H9 (cell line): ENCODE results near the gene UBAP1. TPM values are rescaled to one million over a fixed set of nuclear protein-coding genes. Genes with fewer than 3 reads are reported as not detected.
A peak's percentile ranks its signal among the peaks of the same experiment; 100 is the strongest.
"Not testable (repeated sequence)": the region's sequence is repeated elsewhere in the genome, so short reads cannot be mapped to it uniquely, and the experiment has no call there.

ENCODE experiments used
- DNase-seq: peaks from one replicate; pipeline ENCODE4 v3.0.0-alpha.2; 2017
- H2AFZ ChIP-seq: one replicate; pipeline ENCODE4 v1.6.1; 2013; ENCODE audit warnings: mild to moderate bottlenecking, low read length, control low read depth, moderate library complexity
- H2AK5ac ChIP-seq: 2 replicates; pipeline ENCODE4 v1.6.1; 2013; ENCODE audit warnings: low read length, control low read depth, mixed read lengths; ENCODE audit not compliant: insufficient read length
- H2BK120ac ChIP-seq: one replicate; pipeline ENCODE4 v1.6.1; 2013; ENCODE audit warnings: low read depth, mild to moderate bottlenecking, low read length, control low read depth, inconsistent platforms; ENCODE audit not compliant: poor library complexity, severe bottlenecking
- H2BK12ac ChIP-seq: 2 replicates; pipeline ENCODE4 v1.6.1; 2013; ENCODE audit warnings: low read length, control low read depth, mixed read lengths, low read depth; ENCODE audit not compliant: insufficient read length
- H2BK15ac ChIP-seq: 2 replicates; pipeline ENCODE4 v1.6.1; 2013; ENCODE audit warnings: low read depth, low read length, control low read depth
- H2BK20ac ChIP-seq: one replicate; pipeline ENCODE4 v1.6.1; 2013; ENCODE audit warnings: low read depth, mild to moderate bottlenecking, low read length, control low read depth, inconsistent platforms; ENCODE audit not compliant: poor library complexity, severe bottlenecking
- H2BK5ac ChIP-seq: 2 replicates; pipeline ENCODE4 v1.6.1; 2013; ENCODE audit warnings: low read length, control low read depth, mixed read lengths; ENCODE audit not compliant: insufficient read length
- H3K14ac ChIP-seq: 2 replicates; pipeline ENCODE4 v1.6.1; 2013; ENCODE audit warnings: low read length, control low read depth; ENCODE audit not compliant: insufficient read depth
- H3K18ac ChIP-seq: 2 replicates; pipeline ENCODE4 v1.6.1; 2013; ENCODE audit warnings: low read depth, mild to moderate bottlenecking, mixed read lengths, low read length, control low read depth; ENCODE audit not compliant: insufficient read length
- H3K23ac ChIP-seq: 2 replicates; pipeline ENCODE4 v1.6.1; 2013; ENCODE audit warnings: low read length, control low read depth, mixed read lengths, low read depth; ENCODE audit not compliant: insufficient read length
- H3K23me2 ChIP-seq: 2 replicates; pipeline ENCODE4 v1.6.1; 2013; ENCODE audit warnings: low read depth, mild to moderate bottlenecking, mixed read lengths, low read length, control low read depth; ENCODE audit not compliant: insufficient read length, poor library complexity, severe bottlenecking
- H3K27ac ChIP-seq: 2 replicates; pipeline ENCODE4 v1.5.1; 2013; ENCODE audit warnings: low read length, control low read depth, mixed read lengths, low read depth; ENCODE audit not compliant: insufficient read length
- H3K27me3 ChIP-seq: 2 replicates; pipeline ENCODE4 v1.6.1; 2013; ENCODE audit warnings: low read length, control low read depth, inconsistent platforms; ENCODE audit not compliant: insufficient read depth
- H3K4ac ChIP-seq: 2 replicates; pipeline ENCODE4 v1.6.1; 2013; ENCODE audit warnings: low read depth, mild to moderate bottlenecking, control low read depth, inconsistent platforms, low read length, moderate library complexity
- H3K4me1 ChIP-seq: 2 replicates; pipeline ENCODE4 v1.6.1; 2013; ENCODE audit warnings: low read length, control low read depth, inconsistent platforms; ENCODE audit not compliant: insufficient read depth
- H3K4me2 ChIP-seq: 2 replicates; pipeline ENCODE4 v1.6.1; 2013; ENCODE audit warnings: low read length, control low read depth, mixed read lengths; ENCODE audit not compliant: insufficient read length, insufficient read depth
- H3K56ac ChIP-seq: 2 replicates; pipeline ENCODE4 v1.6.1; 2013; ENCODE audit warnings: low read depth, mild to moderate bottlenecking, mixed read lengths, low read length, control low read depth; ENCODE audit not compliant: insufficient read length
- H3K79me1 ChIP-seq: 2 replicates; pipeline ENCODE4 v1.6.1; 2013; ENCODE audit warnings: low read depth, mild to moderate bottlenecking, moderate library complexity, low read length, control low read depth, inconsistent platforms; ENCODE audit not compliant: insufficient read depth, poor library complexity, severe bottlenecking
- H3K79me2 ChIP-seq: 2 replicates; pipeline ENCODE4 v1.6.1; 2013; ENCODE audit warnings: low read length, control low read depth, inconsistent platforms; ENCODE audit not compliant: insufficient read depth
- H3K9ac ChIP-seq: 2 replicates; pipeline ENCODE4 v1.6.1; 2013; ENCODE audit warnings: low read length, control low read depth, mixed read lengths; ENCODE audit not compliant: insufficient read length; ENCODE audit errors: extremely low read depth
- H3K9me3 ChIP-seq: one replicate; pipeline ENCODE4 v1.6.1; 2013; ENCODE audit warnings: low read depth, low read length, inconsistent platforms; ENCODE audit not compliant: control insufficient read depth
- H3T11ph ChIP-seq: one replicate; pipeline ENCODE4 v1.6.1; 2013; ENCODE audit warnings: mild to moderate bottlenecking, low read length, control low read depth, inconsistent platforms
- H4K20me1 ChIP-seq: one replicate; pipeline ENCODE4 v1.6.1; 2013; ENCODE audit not compliant: control insufficient read depth, insufficient read length, insufficient read depth
- H4K5ac ChIP-seq: 2 replicates; pipeline ENCODE4 v1.6.1; 2013; ENCODE audit warnings: low read depth, mild to moderate bottlenecking, mixed read lengths, low read length, control low read depth; ENCODE audit not compliant: insufficient read length
- H4K8ac ChIP-seq: replicated peaks from 2 replicates; pipeline ENCODE4 v1.6.1; 2013; ENCODE audit warnings: low read length, control low read depth, mixed read lengths, low read depth; ENCODE audit not compliant: insufficient read length
- H4K91ac ChIP-seq: 2 replicates; pipeline ENCODE4 v1.6.1; 2013; ENCODE audit warnings: low read depth, mild to moderate bottlenecking, moderate library complexity, mixed read lengths, low read length, control low read depth; ENCODE audit not compliant: insufficient read length
- H3K27ac Mint-ChIP-seq, 3 experiments: 2 replicates in 2 of 3; 3 replicates in 1 of 3; pipeline ENCODE4 v1.8.0; 2020 to 2021; ENCODE audit warnings: mixed read lengths in 3 of 3, mild to moderate bottlenecking in 1 of 3, moderate library complexity in 1 of 3
- H3K27me3 Mint-ChIP-seq: 2 replicates; pipeline ENCODE4 v1.8.0; 2021; ENCODE audit warnings: low read depth, mild to moderate bottlenecking, moderate library complexity, mixed read lengths
- H3K36me3 Mint-ChIP-seq, 3 experiments: 2 replicates in 2 of 3; 3 replicates in 1 of 3; pipeline ENCODE4 v1.8.0; 2020 to 2021; ENCODE audit warnings: low read depth in 3 of 3, mixed read lengths in 3 of 3; ENCODE audit not compliant: insufficient read depth in 1 of 3
- H3K4me1 Mint-ChIP-seq, 2 experiments: 2 replicates each; pipeline ENCODE4 v1.8.0; 2020; ENCODE audit warnings: mixed read lengths in 2 of 2
- H3K4me3 Mint-ChIP-seq, 2 experiments: 2 replicates in 1 of 2; 3 replicates in 1 of 2; pipeline ENCODE4 v1.8.0; 2020 to 2021; ENCODE audit warnings: mild to moderate bottlenecking in 2 of 2, mixed read lengths in 2 of 2, moderate library complexity in 1 of 2
- H3K9me3 Mint-ChIP-seq, 2 experiments: 2 replicates in 1 of 2; 3 replicates in 1 of 2; pipeline ENCODE4 v1.8.0; 2020; ENCODE audit warnings: mild to moderate bottlenecking in 2 of 2, mixed read lengths in 2 of 2, moderate library complexity in 1 of 2
- WGBS: extraction: QIAGEN DNeasy Blood & Tissue Kit; methylation state at CpG from one replicate; pipeline ENCODE4 v1.1.7; 2013; ENCODE audit warnings: missing lambda C conversion rate, low lambda C conversion rate, mixed read lengths; ENCODE audit not compliant: insufficient read length; ENCODE audit errors: extremely low coverage; 5-methylcytosine and 5-hydroxymethylcytosine counted together
- total RNA-seq: library from RNA; stranded (reverse); gene quantifications from 2 replicates; pipeline ENCODE4 v1.2.1, GENCODE V29; 2021
- TF ChIP-seq, protein P1 (sequence below): fragments of 200-600 bp; sonication (generic); conservative IDR thresholded peaks from 3 replicates; pipeline ENCODE4 v1.8.0; 2021; ENCODE audit warnings: antibody characterized with exemption, mild to moderate bottlenecking

UBAP1 gene
- total RNA-seq, 1 experiment from 2014 or later = 32.6 TPM

- no peak overlapping the region for H3K27ac ChIP-seq
- H4K5ac ChIP-seq = no peak overlapping the region
- Mint-ChIP-seq H3K9me3 (peaks cover 0 to 1% of the 10 kb centered on the region in 2 experiments; a peak in 1 of 5 replicates), H3K36me3 (peaks cover 3 to 9% (median 9%) of the 10 kb centered on the region in 3 experiments), H3K27ac (peak overlapping the region in 2 of 3 experiments; percentile 25 to 76; a peak in 1 of 7 replicates), H3K27me3 (no peaks in the 10 kb centered on the region), H3K4me1 (peaks cover 0 to 8% of the 10 kb centered on the region in 2 experiments; a peak in 2 of 4 replicates), H3K4me3 (no peak overlapping the region)
- no peaks in the 10 kb centered on the region for H3K4me1 ChIP-seq
- no peak overlapping the region for H2BK20ac ChIP-seq
- no peak overlapping the region for H2BK12ac ChIP-seq
- no peak overlapping the region for H2BK15ac ChIP-seq
- H2AFZ ChIP-seq = no peak overlapping the region
- no CpG with 5 or more reads among the region's 12 CpGs for WGBS
- no peak overlapping the region for H4K91ac ChIP-seq
- no peak overlapping the region for H3K18ac ChIP-seq
- no peaks in the 10 kb centered on the region for H3K23me2 ChIP-seq
- no peak overlapping the region for H2AK5ac ChIP-seq
- no peak overlapping the region for H3K4ac ChIP-seq
- H3K9me3 ChIP-seq = no peaks in the 10 kb centered on the region
- DNase-seq = no peak
- H3K4me2 ChIP-seq = no peak overlapping the region
- H2BK5ac ChIP-seq = no peak overlapping the region
- no peak overlapping the region for H3T11ph ChIP-seq
- TF ChIP-seq, protein P1, sequence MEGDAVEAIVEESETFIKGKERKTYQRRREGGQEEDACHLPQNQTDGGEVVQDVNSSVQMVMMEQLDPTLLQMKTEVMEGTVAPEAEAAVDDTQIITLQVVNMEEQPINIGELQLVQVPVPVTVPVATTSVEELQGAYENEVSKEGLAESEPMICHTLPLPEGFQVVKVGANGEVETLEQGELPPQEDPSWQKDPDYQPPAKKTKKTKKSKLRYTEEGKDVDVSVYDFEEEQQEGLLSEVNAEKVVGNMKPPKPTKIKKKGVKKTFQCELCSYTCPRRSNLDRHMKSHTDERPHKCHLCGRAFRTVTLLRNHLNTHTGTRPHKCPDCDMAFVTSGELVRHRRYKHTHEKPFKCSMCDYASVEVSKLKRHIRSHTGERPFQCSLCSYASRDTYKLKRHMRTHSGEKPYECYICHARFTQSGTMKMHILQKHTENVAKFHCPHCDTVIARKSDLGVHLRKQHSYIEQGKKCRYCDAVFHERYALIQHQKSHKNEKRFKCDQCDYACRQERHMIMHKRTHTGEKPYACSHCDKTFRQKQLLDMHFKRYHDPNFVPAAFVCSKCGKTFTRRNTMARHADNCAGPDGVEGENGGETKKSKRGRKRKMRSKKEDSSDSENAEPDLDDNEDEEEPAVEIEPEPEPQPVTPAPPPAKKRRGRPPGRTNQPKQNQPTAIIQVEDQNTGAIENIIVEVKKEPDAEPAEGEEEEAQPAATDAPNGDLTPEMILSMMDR = no peak
- no peaks in the 10 kb centered on the region for H3K27me3 ChIP-seq
- no peaks in the 10 kb centered on the region for H3K79me2 ChIP-seq
- no peaks in the 10 kb centered on the region for H4K20me1 ChIP-seq
- H4K8ac ChIP-seq = no peak overlapping the region
- H3K23ac ChIP-seq = no peak overlapping the region
- H2BK120ac ChIP-seq = no peak overlapping the region
- H3K9ac ChIP-seq = no peak overlapping the region
- no peaks in the 10 kb centered on the region for H3K79me1 ChIP-seq
- no peak overlapping the region for H3K14ac ChIP-seq
- no peak overlapping the region for H3K56ac ChIP-seq
Observed at GRCh38 chr9:34224349-34224748, 45.5 kb downstream of the UBAP1 start.

- H3K4me3 Mint-ChIP-seq, H4K5ac ChIP-seq, H3K9ac ChIP-seq, H3K23me2 ChIP-seq, H2BK20ac ChIP-seq, H2BK5ac ChIP-seq, H3K56ac ChIP-seq, DNase-seq, H2BK12ac ChIP-seq, H4K8ac ChIP-seq, H3K27me3 ChIP-seq, H3K9me3 ChIP-seq, H3K36me3 Mint-ChIP-seq, H4K20me1 ChIP-seq, H3K4me1 ChIP-seq, H2AFZ ChIP-seq, H3K4ac ChIP-seq, H3K79me1 ChIP-seq, H3K9me3 Mint-ChIP-seq, H2BK15ac ChIP-seq, H3K79me2 ChIP-seq, H3K27ac Mint-ChIP-seq, H3K23ac ChIP-seq, H3T11ph ChIP-seq, H2BK120ac ChIP-seq, H3K27me3 Mint-ChIP-seq, H3K18ac ChIP-seq, H3K4me1 Mint-ChIP-seq, H3K4me2 ChIP-seq, H2AK5ac ChIP-seq, H4K91ac ChIP-seq, H3K14ac ChIP-seq, H3K27ac ChIP-seq: not testable (repeated sequence)
- no CpG with 5 or more reads among the region's 9 CpGs for WGBS
Observed at GRCh38 chr9:34226144-34226760, 47.4 kb downstream of the UBAP1 start.
